B cell (primary cell): ENCODE results near the gene KRTAP27-1. TPM values are rescaled to one million over a fixed set of nuclear protein-coding genes. Genes with fewer than 3 reads are reported as not detected.

Source experiments
- ATAC-seq: fragments of 200-7000 bp; cut with Tn5 transposase; one replicate; pipeline ENCODE4 v1.10.0; 2021; ENCODE audit warnings: low read depth, mild to moderate bottlenecking, moderate number of reproducible peaks, moderate library complexity
- CTCF ChIA-PET: fragments of 350-600 bp; sonication (Branson Sonifier 250); formaldehyde crosslinking; loops from one replicate; lab custom pipeline; 2021; ENCODE audit warnings: antibody characterized with exemption, inconsistent platforms; lab: Charles Lee
- POLR2A ChIA-PET: fragments of 350-600 bp; sonication (Branson Sonifier 250); formaldehyde crosslinking; loops from one replicate; lab custom pipeline; 2021; ENCODE audit warnings: antibody characterized with exemption; lab: Charles Lee
- DNase-seq: peaks from one replicate; pipeline ENCODE4 v3.0.0; 2013
- H2AFZ ChIP-seq: 2 replicates; pipeline ENCODE4 v1.6.1; 2012; ENCODE audit warnings: mild to moderate bottlenecking, low read depth, low read length; ENCODE audit not compliant: insufficient read depth, poor library complexity, severe bottlenecking
- H3K27ac ChIP-seq, 2 donors: 1 replicate in 1 of 2; 2 replicates in 1 of 2; pipeline ENCODE4 v1.5.1; 2012 to 2013; ENCODE audit warnings: low read length in 2 of 2, mild to moderate bottlenecking in 2 of 2, moderate library complexity in 1 of 2
- H3K27me3 ChIP-seq, 4 experiments: fragments of 200-600 bp in 1 of 4; sonication (generic) in 1 of 4; replicated peaks in 1 of 4; 1 replicate in 2 of 4; 2 replicates in 2 of 4; pipeline versions ENCODE4 v1.6.1 to v1.7.0; 2013 to 2016; ENCODE audit warnings: low read length in 3 of 4, mild to moderate bottlenecking in 2 of 4, mixed read lengths in 1 of 4, moderate library complexity in 1 of 4; ENCODE audit not compliant: insufficient read depth in 4 of 4, control insufficient read depth in 3 of 4; ENCODE audit errors: control extremely low read depth in 1 of 4
- H3K36me3 ChIP-seq, 2 experiments: replicated peaks in 1 of 2; 1 replicate in 1 of 2; 2 replicates in 1 of 2; pipeline versions ENCODE4 v1.6.1 to v1.7.1; 2013; ENCODE audit warnings: low read length in 1 of 2; ENCODE audit not compliant: insufficient read depth in 2 of 2, control insufficient read depth in 1 of 2; ENCODE audit errors: control extremely low read depth in 1 of 2, extremely low read depth in 1 of 2
- H3K4me1 ChIP-seq, 2 donors: fragments of 200-600 bp in 1 of 2; sonication (generic) in 1 of 2; 1 replicate in 1 of 2; 2 replicates in 1 of 2; pipeline versions ENCODE4 v1.5.1 to v1.6.1; 2013 to 2017; ENCODE audit warnings: low read length in 2 of 2; ENCODE audit not compliant: control insufficient read depth in 2 of 2, insufficient read depth in 2 of 2
- H3K4me2 ChIP-seq: replicated peaks from 2 replicates; pipeline ENCODE3; 2012; ENCODE audit warnings: mild to moderate bottlenecking, low read depth, low read length; ENCODE audit not compliant: poor library complexity, severe bottlenecking
- H3K4me3 ChIP-seq, 5 experiments: fragments of 200-600 bp in 1 of 5; sonication (generic) in 1 of 5; 1 replicate in 3 of 5; 2 replicates in 2 of 5; pipeline versions ENCODE4 v1.5.1 to v1.7.0; 2011 to 2016; ENCODE audit warnings: low read length in 4 of 5, mild to moderate bottlenecking in 4 of 5, low read depth in 2 of 5, control low read depth in 1 of 5, moderate library complexity in 1 of 5; ENCODE audit not compliant: insufficient read depth in 1 of 5; ENCODE audit errors: control extremely low read depth in 1 of 5, extremely low read depth in 1 of 5
- H3K79me2 ChIP-seq: fragments of 200-600 bp; sonication (generic); one replicate; pipeline ENCODE4 v1.6.0; 2016; ENCODE audit warnings: low read length; ENCODE audit not compliant: control insufficient read depth, insufficient read depth
- H3K9ac ChIP-seq: fragments of 200-600 bp; sonication (generic); 2 replicates; pipeline ENCODE4 v1.6.1; 2017; ENCODE audit warnings: mild to moderate bottlenecking, low read length, moderate library complexity
- H3K9me3 ChIP-seq, 3 donors: one replicate each; pipeline versions ENCODE4 v1.6.1 to v1.7.1; 2013; ENCODE audit warnings: low read length in 2 of 3; ENCODE audit not compliant: control insufficient read depth in 2 of 3, insufficient read depth in 1 of 3; ENCODE audit errors: control extremely low read depth in 1 of 3
- H4K20me1 ChIP-seq: 2 replicates; pipeline ENCODE4 v1.6.0; 2012; ENCODE audit warnings: mild to moderate bottlenecking, low read length; ENCODE audit not compliant: insufficient read depth, control insufficient read depth, poor library complexity, severe bottlenecking
- H3K27ac Mint-ChIP-seq: one replicate; pipeline ENCODE4 v1.8.0; 2021; ENCODE audit warnings: mixed read lengths
- H3K27me3 Mint-ChIP-seq: one replicate; pipeline ENCODE4 v1.8.0; 2021; ENCODE audit warnings: mixed read lengths
- H3K4me1 Mint-ChIP-seq: one replicate; pipeline ENCODE4 v1.8.0; 2021; ENCODE audit warnings: mixed read lengths
- H3K4me3 Mint-ChIP-seq: one replicate; pipeline ENCODE4 v1.8.0; 2021; ENCODE audit warnings: mixed read lengths
- H3K9me3 Mint-ChIP-seq: one replicate; pipeline ENCODE4 v1.8.0; 2022; ENCODE audit warnings: mixed read lengths; ENCODE audit not compliant: insufficient read depth
- CTCF ChIP-seq: fragments of 200-600 bp; IDR thresholded peaks from one replicate; pipeline ENCODE4 v1.8.0; 2022; ENCODE audit warnings: antibody characterized with exemption, mild to moderate bottlenecking
- EZH2 ChIP-seq: IDR thresholded peaks from 2 replicates; pipeline ENCODE4 v1.6.1; 2012; ENCODE audit warnings: borderline replicate concordance, low read depth, mild to moderate bottlenecking, moderate library complexity, low read length; ENCODE audit not compliant: insufficient read depth, poor library complexity, severe bottlenecking
- WGBS: methylation state at CpG from one replicate; pipeline ENCODE4 v1.1.5; 2013; ENCODE audit warnings: missing lambda C conversion rate; ENCODE audit not compliant: insufficient coverage; 5-methylcytosine and 5-hydroxymethylcytosine counted together
- intact Hi-C: fragments of 100-400 bp; cut with micrococcal nuclease; formaldehyde crosslinking; loops from one replicate; pipeline ENCODE4 v1.10.0; 2022
- polyA plus RNA-seq: library from polyadenylated mRNA; depleted of rRNA; stranded (reverse); fragments of >200 nt; gene quantifications from 2 replicates; pipeline ENCODE4 v1.2.3, GENCODE V29; 2012
- small RNA-seq: library from RNA; depleted of rRNA; stranded (forward); fragments of <200 nt; gene quantifications from one replicate; pipeline ENCODE3, GENCODE V24; 2012; ENCODE audit warnings: low replicate concordance, low read depth; ENCODE audit not compliant: insufficient read length
- total RNA-seq, 2 donors: library from RNA; stranded (reverse); fragments of 120-200 nt in 1 of 2; gene quantifications; 1 replicate in 1 of 2; 2 replicates in 1 of 2; pipeline versions ENCODE4 v1.2.3 to v1.2.4, GENCODE V29; 2013 to 2022

KRTAP27-1 gene
- total and polyA plus RNA-seq, 2 donors (not counting 1 experiment from before 2014, with no cell fraction given): not detected

GRCh38 chr21:30305136-30305535, 32.4 kb downstream of the KRTAP27-1 start:
- intact Hi-C loops: no loop called here
- no peak overlapping the region for H3K27ac ChIP-seq
- H3K9me3 ChIP-seq: peaks cover 0 to 1% (median 0%) of the 10 kb centered on the region in 3 donors
- no peaks in the 10 kb centered on the region for H3K27me3 Mint-ChIP-seq
- H3K9me3 Mint-ChIP-seq: no peaks in the 10 kb centered on the region
- no peaks in the 10 kb centered on the region for H3K4me1 ChIP-seq
- no peak overlapping the region for H2AFZ ChIP-seq
- H4K20me1 ChIP-seq: no peaks in the 10 kb centered on the region
- no peak overlapping the region for H3K27ac Mint-ChIP-seq
- no peaks in the 10 kb centered on the region for H3K27me3 ChIP-seq
- no peak for ATAC-seq
- H3K9ac ChIP-seq: no peak overlapping the region
- H3K4me3 ChIP-seq: no peak overlapping the region
- H3K4me1 Mint-ChIP-seq: no peaks in the 10 kb centered on the region
- CTCF ChIA-PET: no interaction called here
- DNase-seq: no peak
- H3K79me2 ChIP-seq: no peaks in the 10 kb centered on the region
- H3K4me3 Mint-ChIP-seq: no peak overlapping the region
- H3K36me3 ChIP-seq: no peaks in the 10 kb centered on the region
- TF ChIP-seq CTCF: no peak
- no peak for TF ChIP-seq EZH2
- POLR2A ChIA-PET: no interaction called here
- H3K4me2 ChIP-seq: no peak overlapping the region
- no CpG with 5 or more reads among the region's 1 CpG for WGBS

GRCh38 chr21:30289215-30289614, 48.3 kb downstream of the KRTAP27-1 start, which contains the start of gene KRTAP25-1:
TSS of gene KRTAP25-1 (minus strand) at chr21:30289514. CDS start at chr21:30289490, 24 bp downstream.
- no peaks in the 10 kb centered on the region for H3K27me3 Mint-ChIP-seq
- DNase-seq (no peak), ATAC-seq (no peak)
- no peaks in the 10 kb centered on the region for H3K79me2 ChIP-seq
- CTCF ChIA-PET: no interaction called here
- no peaks in the 10 kb centered on the region for H3K4me1 ChIP-seq
- no peak within 1 kb of the TSS for H3K4me3 Mint-ChIP-seq
- no peak within 1 kb of the TSS for H2AFZ ChIP-seq
- no peak for TF ChIP-seq CTCF
- no peak within 1 kb of the TSS for H3K9ac ChIP-seq
- no peak within 1 kb of the TSS for H3K27ac ChIP-seq
- no peak within 1 kb of the TSS for H3K4me2 ChIP-seq
- 91% methylated on average over 2 of the region's 2 CpGs for WGBS
- H3K27me3 ChIP-seq: no peaks in the 10 kb centered on the region
- POLR2A ChIA-PET: no interaction called here
- intact Hi-C loops: no loop called here
- H3K9me3 ChIP-seq: no peaks in the 10 kb centered on the region
- peaks cover 2% of the 10 kb centered on the region for H3K9me3 Mint-ChIP-seq
- no peak within 1 kb of the TSS for H3K4me3 ChIP-seq
- no peaks in the 10 kb centered on the region for H3K36me3 ChIP-seq
- no peak within 1 kb of the TSS for H3K27ac Mint-ChIP-seq
- H4K20me1 ChIP-seq: no peaks in the 10 kb centered on the region
- no peaks in the 10 kb centered on the region for H3K4me1 Mint-ChIP-seq

Small RNA genes within 50 kb of the gene (small RNA-seq; reads per million reads assigned to genes)
- gene KRTAP23-1 (not detected), gene MIR4327 (not detected)

Other genes with a start within 250 kb of the KRTAP27-1 start
- gene CLDN17, start 170.9 kb downstream of the KRTAP27-1 start, total RNA-seq: not detected in 2 replicates
- not detected in 2 replicates for gene CLDN17, start 170.9 kb downstream of the KRTAP27-1 start, polyA plus RNA-seq
- gene CLDN8, start 121.6 kb downstream of the KRTAP27-1 start, total RNA-seq: not detected in 2 replicates
- not detected in 2 replicates for gene CLDN8, start 121.6 kb downstream of the KRTAP27-1 start, polyA plus RNA-seq
- not detected in 2 replicates for gene KRTAP24-1, start 54.7 kb downstream of the KRTAP27-1 start, total RNA-seq
- gene KRTAP24-1, start 54.7 kb downstream of the KRTAP27-1 start, polyA plus RNA-seq: not detected in 2 replicates
- not detected in 2 replicates for gene KRTAP25-1, start 48.2 kb downstream of the KRTAP27-1 start, total RNA-seq
- not detected in 2 replicates for gene KRTAP25-1, start 48.2 kb downstream of the KRTAP27-1 start, polyA plus RNA-seq
- not detected in 2 replicates for gene KRTAP26-1, start 17.4 kb downstream of the KRTAP27-1 start, total RNA-seq
- not detected in 2 replicates for gene KRTAP26-1, start 17.4 kb downstream of the KRTAP27-1 start, polyA plus RNA-seq
- not detected in 2 replicates for gene KRTAP23-1, start 10.9 kb upstream of the KRTAP27-1 start, total RNA-seq
- gene KRTAP23-1, start 10.9 kb upstream of the KRTAP27-1 start, polyA plus RNA-seq: not detected in 2 replicates
- gene KRTAP13-2, start 34.6 kb upstream of the KRTAP27-1 start, total RNA-seq: not detected in 2 replicates
- gene KRTAP13-2, start 34.6 kb upstream of the KRTAP27-1 start, polyA plus RNA-seq: not detected in 2 replicates
- gene KRTAP13-1, start 58.3 kb upstream of the KRTAP27-1 start, total RNA-seq: not detected in 2 replicates
- gene KRTAP13-1, start 58.3 kb upstream of the KRTAP27-1 start, polyA plus RNA-seq: not detected in 2 replicates
- not detected in 2 replicates for gene KRTAP13-3, start 88.2 kb upstream of the KRTAP27-1 start, total RNA-seq
- not detected in 2 replicates for gene KRTAP13-3, start 88.2 kb upstream of the KRTAP27-1 start, polyA plus RNA-seq
- not detected in 2 replicates for gene KRTAP13-4, start 92.5 kb upstream of the KRTAP27-1 start, total RNA-seq
- gene KRTAP13-4, start 92.5 kb upstream of the KRTAP27-1 start, polyA plus RNA-seq: not detected in 2 replicates
- not detected in 2 replicates for gene KRTAP15-1, start 102.6 kb upstream of the KRTAP27-1 start, total RNA-seq
- not detected in 2 replicates for gene KRTAP15-1, start 102.6 kb upstream of the KRTAP27-1 start, polyA plus RNA-seq
- not detected in 2 replicates for gene KRTAP19-1, start 142.7 kb upstream of the KRTAP27-1 start, total RNA-seq
- gene KRTAP19-1, start 142.7 kb upstream of the KRTAP27-1 start, polyA plus RNA-seq: not detected in 2 replicates
- gene KRTAP19-2, start 149.7 kb upstream of the KRTAP27-1 start, total RNA-seq: not detected in 2 replicates
- gene KRTAP19-2, start 149.7 kb upstream of the KRTAP27-1 start, polyA plus RNA-seq: not detected in 2 replicates
- not detected in 2 replicates for gene KRTAP19-3, start 154.3 kb upstream of the KRTAP27-1 start, total RNA-seq
- gene KRTAP19-3, start 154.3 kb upstream of the KRTAP27-1 start, polyA plus RNA-seq: not detected in 2 replicates
- not detected in 2 replicates for gene KRTAP19-4, start 159.5 kb upstream of the KRTAP27-1 start, total RNA-seq
- not detected in 2 replicates for gene KRTAP19-4, start 159.5 kb upstream of the KRTAP27-1 start, polyA plus RNA-seq
- gene KRTAP19-5, start 164.4 kb upstream of the KRTAP27-1 start, total RNA-seq: not detected in 2 replicates
- gene KRTAP19-5, start 164.4 kb upstream of the KRTAP27-1 start, polyA plus RNA-seq: not detected in 2 replicates
- gene KRTAP19-6, start 204.2 kb upstream of the KRTAP27-1 start, total RNA-seq: not detected in 2 replicates
- not detected in 2 replicates for gene KRTAP19-6, start 204.2 kb upstream of the KRTAP27-1 start, polyA plus RNA-seq
- gene KRTAP19-7, start 223.6 kb upstream of the KRTAP27-1 start, total RNA-seq: not detected in 2 replicates
- not detected in 2 replicates for gene KRTAP19-7, start 223.6 kb upstream of the KRTAP27-1 start, polyA plus RNA-seq